Activated CD4-positive, CD25-positive, alpha-beta regulatory T cell treated with anti-CD3 and anti-CD28 coated beads, Interleukin-2, amount 50 U/mL, for 24 hours (primary cell): ENCODE measurements around the gene DENND1A.

Experiments
- ATAC-seq, 2 donors: fragments of 150-1000 bp; cut with Tn5 transposase; one replicate each; pipeline ENCODE4 v1.10.0; 2021; ENCODE audit warnings: mild to moderate bottlenecking in 1 of 2, moderate library complexity in 1 of 2

Gene DENND1A

DNA sequence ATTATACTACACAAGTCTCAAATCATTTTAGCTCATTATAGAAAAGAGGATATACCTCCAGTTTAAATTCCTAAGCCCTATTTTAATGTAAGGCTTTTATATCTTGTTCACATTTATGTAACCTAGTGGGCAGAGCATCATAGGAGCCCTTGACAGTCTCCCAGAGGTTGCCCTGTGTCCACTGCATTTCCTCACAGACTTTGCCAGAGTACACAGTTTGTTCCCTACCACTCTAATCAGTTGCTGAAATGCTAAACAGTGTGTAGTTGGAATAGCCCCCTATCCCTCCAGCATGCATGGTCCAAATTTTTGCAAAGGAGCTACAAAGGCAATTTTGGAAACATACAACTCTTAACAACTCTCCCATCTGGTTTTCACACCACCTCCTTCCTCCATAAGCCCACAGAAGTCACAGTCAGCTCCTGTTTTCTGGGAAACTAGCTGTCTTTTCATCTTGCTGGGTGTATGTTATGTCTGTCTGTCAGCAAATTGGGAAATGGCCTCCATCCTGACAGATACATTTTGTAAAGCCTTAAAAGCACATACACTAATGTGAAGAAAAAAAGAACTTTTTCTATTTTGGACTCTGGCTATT is 212.2 kb downstream of the DENND1A start:
- no peak for ATAC-seq

DNA sequence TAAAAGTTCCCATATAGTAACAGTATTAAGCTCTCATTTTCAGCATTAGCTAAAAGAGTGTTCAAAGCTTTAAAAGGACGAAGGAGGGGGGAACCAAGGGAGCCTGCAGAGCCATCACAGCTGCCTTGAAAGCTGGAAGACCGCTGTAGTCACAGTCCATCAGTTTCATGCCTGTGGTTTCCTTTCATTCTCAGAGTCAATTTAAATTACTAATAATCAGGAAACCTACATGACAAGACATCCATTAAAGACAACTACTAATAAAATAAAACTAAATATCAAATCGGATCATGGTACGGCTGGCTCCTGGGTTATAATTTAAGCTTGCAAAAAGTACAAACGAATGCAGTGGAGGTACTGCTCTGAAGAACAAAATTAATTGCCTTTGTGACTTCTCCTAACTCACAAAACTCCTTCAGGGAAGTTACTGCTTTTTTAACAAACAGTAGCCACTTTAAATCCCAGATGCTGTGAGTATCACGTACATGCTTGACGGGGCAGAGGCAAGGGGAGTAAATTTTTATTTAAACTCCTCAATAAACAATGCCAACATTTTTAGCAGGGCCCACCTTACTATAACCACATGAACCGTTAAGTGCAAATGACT is 213.5 kb downstream of the DENND1A start:
- ATAC-seq = no peak

DNA sequence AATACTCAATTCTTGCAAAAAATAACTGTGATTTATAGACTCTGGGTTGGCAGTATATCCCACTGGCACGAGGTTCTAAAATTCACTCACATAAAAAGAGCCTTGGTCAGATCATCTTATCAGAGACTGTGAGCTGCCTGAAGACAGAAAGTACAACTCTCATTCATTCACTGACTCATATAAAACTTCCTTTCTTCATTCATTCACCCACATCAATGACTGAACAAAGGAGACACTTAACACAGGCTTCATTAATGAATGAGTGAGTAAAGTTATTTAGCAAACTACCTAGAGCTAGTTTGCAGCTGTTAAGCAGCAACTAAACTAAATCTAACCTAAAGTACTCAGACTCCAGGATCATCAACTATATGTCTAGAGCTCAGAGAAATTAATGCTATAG is 214.7 kb downstream of the DENND1A start:
- ATAC-seq = peak in 1 of 2 donors; percentile 38

DNA sequence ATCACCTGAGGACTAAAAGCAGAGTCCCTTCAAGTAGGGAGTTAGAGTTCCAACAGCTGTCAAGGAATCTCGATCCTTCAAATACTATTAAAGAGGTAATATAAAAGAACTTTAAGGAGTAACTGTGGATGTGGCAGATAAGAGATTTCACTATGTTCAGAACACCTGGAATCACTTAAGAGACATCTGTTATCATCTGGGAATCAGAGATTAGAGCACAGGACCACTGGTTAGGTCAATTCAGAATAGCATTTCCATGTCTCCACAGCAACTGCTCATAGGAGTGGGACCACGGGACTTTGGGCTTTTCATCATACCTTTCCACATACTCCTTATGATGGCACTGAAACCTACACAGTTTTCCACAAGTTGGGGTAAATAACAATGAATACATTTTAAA is 216.6 kb downstream of the DENND1A start:
- no peak for ATAC-seq

DNA sequence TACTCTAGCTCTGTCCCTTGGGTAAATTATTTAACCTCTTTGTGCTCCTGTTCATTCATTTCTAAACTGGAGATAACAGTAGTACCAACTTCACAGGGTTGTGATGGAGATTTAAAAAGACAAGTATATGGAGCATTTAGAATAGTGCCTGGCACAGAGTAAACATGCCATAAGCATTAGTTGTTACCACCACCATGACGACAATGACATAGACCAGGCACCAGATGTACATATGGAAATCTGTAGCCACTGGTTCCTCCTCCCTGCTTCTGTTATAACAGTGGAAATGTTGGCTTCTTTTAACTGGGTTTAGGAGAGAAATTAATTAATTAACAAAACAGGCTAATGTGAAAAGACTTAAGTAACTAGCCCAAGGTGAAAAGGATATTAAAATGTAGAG is 217.5 kb downstream of the DENND1A start:
- ATAC-seq = no peak

DNA sequence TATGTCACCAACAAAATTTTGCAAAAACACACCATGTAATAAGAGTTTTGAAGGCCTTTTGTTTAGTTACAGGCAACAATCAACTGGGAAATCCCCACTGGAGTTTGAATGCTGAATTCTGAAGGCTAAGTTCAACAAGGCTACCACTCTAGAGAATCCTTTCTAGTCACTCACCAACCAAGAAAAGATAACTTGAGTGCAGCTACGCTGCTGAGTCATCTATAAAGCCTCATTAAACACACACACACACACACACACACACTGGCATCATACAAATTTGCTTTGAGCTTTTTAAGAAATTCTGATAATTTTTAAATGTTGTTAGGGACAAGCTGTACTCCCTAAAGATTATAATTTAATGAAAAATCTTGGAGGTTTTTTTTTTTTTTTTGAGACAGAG is 219.6 kb downstream of the DENND1A start:
- ATAC-seq = no peak

DNA sequence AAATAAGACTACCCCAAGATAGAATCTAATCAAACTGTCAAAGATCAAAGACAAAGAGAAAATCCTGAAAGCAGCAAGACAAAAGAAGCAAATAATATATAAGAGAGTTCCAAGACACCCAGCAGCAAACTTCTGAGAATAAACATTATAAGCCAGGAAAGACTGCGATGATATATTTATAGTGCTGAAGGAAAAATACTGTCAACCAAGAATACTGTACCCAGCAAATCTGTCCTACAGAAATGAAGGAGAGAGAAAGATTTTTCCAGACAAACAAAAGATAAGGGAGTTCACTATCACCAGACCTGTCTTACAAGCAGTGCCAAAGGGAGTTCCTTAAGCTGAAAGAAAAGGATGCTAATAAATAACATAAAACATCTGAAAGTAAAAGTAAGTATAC is 227.4 kb downstream of the DENND1A start:
- no peak for ATAC-seq

DNA sequence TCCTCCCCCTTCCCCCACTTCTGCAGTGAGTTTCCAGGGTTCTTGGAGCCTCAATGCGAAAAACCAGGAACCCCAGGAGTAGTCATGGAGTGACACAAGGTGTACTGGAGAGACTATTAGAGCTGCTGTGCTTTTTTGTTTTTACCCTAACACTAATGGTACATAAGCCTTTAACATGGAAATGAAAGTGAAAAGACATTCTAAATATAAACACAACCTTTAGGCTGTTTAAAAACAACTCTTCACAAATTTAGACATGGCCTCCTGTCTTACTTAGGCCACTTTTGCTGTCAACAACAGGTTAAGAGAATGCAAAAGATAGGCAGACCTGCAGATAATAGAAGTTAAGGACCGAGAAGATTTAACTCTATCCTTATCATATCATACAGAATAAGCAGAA is 232.2 kb downstream of the DENND1A start:
- ATAC-seq = no peak

DNA sequence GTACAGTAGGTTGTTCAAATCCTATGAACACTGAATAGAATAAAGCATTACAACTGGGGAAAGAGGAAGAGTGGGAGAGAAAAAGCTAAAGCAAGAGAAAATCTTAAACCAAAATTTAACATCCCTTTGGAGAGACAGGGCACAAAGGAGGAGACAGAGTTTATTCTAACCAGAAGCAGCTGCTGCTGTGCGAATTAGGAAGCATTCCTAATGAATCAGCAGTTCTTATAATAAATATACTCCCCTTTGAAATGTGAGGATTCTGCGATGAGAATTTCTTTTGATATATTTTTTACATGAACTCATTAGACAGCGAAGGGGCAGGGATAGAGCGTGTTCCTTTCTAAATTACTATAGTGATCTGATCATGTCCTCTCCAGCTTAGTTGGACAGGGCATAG is 233.4 kb downstream of the DENND1A start:
- no peak for ATAC-seq

DNA sequence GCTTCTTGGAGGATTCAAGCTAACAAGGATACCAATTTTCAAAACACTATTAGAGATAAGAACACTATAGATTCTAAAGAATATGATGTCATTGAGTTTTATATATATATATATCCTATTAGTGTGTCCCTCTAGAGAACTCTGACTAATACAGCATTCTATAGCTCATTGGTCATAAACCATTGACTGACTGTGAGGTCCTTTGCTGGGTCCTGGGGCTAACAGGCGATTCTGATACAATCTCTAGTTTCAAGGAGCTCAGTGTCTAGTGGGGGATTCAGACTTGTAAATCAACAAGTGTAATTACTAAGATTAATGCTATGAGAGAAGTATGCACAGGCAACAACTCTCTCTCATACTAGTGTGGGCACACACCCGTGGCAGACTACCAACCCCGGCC is 234.5 kb downstream of the DENND1A start:
- ATAC-seq = no peak

DNA sequence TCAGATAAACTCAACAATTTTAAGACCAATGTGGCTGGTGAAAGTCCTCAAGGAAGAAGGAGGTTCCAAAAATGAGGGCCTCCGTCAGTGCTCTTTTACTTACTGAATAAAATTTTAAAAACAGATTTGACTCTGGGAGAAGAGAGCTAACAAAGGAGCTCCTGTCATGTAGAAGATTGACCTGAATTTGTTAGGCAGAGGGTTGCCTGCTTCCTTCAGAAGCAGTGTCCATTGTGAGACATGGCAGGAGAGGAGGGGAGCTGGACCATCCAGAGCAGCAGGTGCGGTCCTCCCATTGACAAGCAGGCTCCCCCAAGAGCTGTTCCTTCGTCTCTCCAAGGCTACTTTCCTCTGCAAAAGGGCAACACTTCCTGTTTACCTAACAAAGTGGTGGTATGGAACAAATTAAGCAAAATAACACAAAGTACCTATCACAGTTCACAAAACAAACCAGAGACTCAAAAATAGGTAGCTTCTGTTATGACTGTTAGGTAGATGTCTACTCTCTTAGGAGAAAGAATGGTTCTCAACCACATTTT is 238.1 kb downstream of the DENND1A start:
- no peak for ATAC-seq

DNA sequence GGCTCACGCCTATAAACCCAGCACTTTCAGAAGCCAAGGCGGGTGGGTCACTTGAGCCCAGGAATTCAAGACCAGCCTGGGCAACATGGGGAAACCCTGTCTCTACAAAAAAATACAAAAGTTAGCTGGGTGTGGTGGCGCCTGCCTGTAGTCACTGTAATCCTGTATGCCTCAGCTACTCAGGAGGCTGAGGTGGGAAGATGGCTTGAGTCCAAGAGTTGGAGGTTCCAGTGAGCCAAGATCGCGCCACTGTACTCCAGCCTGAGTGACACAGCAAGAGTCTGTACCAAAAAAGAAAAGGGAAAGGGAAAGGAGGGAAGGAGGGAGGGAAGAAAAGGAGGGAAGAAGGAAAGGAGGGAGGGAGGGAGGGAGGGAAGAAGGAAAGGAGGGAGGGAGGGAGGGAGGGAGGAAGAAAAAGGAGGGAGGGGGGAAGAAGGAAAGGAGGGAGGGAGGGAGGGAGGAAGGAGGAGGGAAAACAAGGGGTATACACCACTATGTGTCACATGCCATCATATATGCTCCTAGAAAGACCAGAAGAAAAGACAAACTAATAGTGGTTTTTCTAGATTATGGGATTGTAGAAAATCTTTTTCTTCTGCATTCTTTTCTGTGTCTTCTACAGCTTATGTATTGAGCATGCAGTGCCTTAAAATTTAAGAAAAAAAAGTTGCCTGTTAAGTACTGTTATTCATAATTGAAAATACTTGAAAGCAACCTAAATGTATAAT is 240.1 kb downstream of the DENND1A start:
- no peak for ATAC-seq

DNA sequence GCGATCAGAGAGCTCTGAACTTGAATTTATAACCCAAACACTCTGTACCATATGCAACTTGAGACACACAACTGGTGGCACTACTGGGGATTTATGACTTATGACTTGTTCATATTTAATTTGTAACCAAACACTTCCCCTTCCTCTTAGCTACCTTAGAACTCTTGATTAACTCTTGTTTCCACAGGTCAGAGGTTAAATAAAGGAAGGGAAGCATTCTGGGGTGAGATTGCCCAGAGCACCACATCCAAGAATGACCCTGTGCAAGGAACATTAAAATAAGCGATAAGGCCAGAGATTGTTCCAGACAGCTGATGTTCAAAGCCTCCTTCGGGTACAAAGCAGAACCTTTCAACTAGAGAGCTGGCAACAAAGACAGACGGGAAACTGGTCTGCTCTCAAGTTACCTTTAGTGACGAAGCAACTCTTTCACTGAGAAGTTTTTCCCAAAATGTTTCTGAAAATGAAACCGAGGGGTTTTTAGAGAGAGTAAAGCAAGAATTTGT is 242.6 kb downstream of the DENND1A start:
- ATAC-seq = no peak

DNA sequence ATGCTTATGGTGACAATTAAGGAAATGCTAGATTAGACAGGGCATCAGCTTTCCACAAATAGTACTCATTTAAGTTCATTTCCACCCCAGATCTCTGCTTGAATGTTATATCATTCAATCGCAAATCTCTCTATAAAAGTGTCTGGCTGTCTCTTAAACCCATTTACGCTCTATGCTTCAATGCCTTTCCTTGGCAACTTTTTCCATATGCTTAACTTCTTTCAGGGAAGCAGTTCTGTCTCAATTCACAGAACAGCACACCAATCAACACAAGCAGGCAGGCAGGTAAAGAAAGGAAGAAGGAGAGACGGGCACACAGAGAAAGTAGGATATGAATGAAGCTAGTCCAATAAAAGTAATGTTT is 243.1 kb downstream of the DENND1A start:
- no peak for ATAC-seq

DNA sequence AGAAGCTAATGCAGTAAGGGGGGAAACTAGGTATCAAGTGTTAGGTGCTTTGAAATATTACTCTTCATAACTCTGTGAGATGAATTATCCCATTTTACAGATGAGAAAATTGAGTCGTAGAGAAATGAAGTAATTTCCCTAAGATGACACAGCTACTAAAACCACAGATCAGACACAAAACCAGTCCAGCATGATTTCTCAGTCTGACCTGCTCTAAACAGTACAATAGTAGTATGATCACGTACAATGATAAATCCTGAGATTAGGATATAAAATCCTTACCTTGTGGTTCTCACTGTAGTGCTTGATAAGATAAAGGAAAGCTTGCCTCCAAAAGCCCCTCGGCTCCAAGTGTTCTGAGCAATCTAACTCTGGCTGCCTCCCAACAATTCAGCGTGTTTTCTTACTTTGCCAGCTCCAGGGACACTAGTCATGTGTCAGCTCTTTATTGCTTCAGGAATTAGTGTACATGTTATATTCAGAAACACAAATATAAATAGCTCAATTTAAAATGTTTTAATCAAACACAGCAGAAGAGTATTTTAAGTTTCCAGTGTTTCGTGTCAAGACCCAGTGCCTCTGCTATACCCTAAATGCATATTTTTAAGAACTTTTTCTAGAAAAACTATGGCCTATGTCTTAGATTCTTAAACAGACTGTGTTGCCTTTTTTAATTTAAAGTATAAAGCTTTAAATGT is 243.6 kb downstream of the DENND1A start:
- no peak for ATAC-seq

DNA sequence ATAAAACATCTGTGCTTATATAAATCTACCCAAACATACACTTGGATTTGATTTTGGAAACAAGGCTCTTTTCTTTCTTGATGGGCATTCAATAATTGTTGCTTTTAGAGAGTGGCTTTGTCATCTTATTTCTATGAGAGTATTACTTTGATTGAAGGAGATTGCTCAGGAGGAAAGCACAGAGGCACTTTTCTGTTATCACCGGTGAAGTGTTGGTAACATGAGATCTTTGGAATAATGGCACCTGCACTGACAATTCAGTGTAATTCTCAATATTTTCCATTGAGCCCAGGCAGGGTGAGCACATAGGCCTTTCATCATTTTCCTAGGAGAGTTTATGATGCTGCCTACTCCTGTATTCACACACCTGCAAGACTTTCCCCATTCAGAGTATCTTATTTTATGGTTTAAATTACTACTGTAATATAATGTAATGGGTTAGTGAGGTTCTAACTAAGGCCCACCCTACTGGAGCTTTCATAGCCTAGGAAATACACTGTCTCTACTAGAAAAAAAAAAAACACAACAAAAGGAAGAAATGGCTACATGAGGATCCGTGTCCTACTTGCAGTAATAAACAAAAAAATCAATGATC is 244.3 kb downstream of the DENND1A start:
- no peak for ATAC-seq

DNA sequence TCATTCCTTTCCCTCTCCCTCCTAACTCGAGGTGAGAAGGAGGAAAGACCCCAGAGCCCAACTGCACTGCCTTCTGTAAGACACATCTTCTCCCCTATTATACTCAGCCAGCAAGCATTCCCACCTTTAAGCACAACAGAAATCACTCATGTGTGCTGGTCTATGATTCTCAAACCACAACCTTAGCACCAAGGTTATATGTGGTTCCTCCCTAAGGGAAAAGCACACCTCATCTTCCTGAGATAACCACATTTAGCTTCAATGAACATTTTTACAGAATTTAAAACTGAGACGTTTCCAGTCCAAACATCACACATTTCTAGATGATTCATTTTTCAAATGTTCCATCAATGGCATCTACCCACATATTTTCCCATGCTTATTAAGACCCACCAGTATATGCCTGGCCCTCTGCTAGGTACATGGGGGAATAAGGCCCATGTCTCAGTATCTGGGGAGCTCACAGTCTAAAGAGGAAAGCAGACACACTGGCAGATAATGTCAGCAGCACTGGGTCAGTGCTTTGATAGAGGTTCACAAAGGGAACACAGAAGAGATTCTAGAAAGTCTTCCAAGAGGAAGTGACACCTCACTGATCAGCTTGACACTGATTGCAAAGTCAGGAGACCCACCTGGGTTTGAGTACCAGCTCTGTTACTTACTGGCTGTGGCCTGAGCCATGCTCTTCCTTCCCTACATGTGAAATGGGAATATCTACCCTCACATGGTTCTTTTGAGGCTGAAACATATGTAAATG is 245.4 kb downstream of the DENND1A start:
- no peak for ATAC-seq

DNA sequence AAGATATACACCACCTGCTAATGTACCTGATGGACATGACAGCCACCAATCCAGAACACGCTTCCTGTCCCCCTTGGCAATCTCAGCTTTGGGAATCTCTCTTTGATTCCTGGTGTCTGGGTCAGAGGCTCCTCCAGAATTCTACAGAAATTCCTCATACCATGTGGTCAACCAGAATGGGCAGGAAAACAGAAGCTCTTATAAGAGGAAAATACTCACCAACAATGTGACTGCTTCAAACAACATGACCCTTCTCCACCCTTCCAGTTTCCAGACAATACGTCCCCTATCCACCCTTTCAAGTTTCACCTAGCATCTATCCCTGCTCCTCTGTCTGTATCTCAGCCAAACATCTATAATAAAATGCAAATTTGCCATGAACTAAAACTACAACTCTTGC is 247.2 kb downstream of the DENND1A start:
- ATAC-seq = no peak

DNA sequence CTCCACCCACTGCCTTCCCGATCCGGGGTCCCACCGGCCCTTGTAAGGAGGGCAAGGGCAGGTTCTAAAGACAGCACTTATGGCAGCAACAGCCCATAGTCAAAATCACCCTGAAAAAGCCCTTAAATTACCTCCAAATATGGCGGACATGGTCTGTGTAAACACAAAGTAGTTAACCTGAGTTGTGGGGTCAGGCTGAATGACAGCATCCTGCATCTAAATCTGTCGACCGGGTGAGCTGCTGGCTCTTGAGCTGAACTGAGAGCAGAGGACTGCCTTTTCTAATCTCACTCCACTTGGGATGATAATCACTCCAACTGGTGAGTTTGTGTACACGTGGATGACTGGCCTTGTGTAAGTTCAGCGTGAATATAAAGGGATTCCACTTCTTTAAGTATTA is 249.6 kb downstream of the DENND1A start:
- ATAC-seq = no peak

DNA sequence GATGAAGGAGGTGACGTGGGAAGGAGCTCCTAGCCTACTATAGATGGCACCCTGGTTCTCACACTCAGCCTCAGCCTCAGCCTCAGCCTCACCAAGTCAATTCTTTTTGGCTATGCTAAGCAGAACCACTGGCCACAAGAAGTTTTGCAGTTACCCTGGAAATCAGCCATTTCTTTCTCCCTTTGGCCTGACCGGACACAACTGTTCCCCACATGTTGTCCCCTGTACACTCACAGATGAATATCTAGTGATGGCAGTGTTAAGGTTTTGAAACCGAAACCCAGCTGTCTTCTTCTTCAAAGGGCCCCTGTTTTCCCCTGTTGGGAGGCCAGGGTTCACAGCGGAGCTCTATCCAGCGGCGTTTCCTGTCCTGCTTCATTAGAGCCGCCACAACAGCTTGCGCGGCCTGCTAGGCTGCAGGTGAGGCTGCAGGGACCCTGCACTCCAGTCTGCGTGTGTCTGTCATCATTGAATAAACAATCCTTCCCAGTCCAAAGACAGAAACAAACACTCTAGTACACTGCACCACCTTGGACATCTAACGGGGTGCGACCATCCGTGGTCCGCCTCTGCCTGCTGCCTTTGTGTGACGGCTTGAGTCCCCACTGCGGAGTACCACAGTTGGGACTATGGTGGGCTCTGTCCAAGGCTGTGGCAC is 250.5 kb downstream of the DENND1A start:
- peak in 1 of 2 donors; percentile 68 for ATAC-seq

DNA sequence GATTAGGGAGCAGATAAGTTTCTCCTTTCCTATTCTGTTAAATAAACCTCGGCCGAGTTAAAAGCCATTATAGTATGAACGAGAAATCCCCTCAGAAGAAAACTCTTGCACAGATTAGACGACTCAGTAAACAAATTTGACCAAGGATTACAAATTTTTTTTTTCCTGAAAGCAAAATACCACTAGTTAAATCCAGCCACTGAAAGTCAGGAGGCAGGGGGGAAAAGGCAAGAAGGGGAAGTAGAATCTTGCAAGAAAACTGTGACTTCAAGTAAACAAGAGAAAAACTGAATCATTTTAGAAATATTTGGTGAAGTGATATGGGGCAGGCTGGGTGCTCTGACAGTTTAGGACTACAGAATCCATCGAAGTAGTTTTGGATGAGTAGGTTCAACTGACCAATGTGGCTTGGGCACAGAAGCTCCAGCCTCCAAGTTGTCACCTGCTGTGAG is 251.0 kb downstream of the DENND1A start:
- no peak for ATAC-seq
